H1 (cell line): ENCODE results near the gene SPAG8. TPM values are rescaled to one million over a fixed set of nuclear protein-coding genes. Genes with fewer than 3 reads are reported as not detected.

Source experiments
- BACH1 ChIP-seq: IDR thresholded peaks from 2 replicates; pipeline ENCODE4 v1.6.1; 2012; ENCODE audit warnings: low read length, improper control_type of control experiment
- CHD1 ChIP-seq: IDR thresholded peaks from 2 replicates; pipeline ENCODE4 v1.6.1; 2012; ENCODE audit warnings: low read depth, low read length, improper control_type of control experiment
- GABPA ChIP-seq: IDR thresholded peaks from 2 replicates; pipeline ENCODE4 v1.6.1; 2011; ENCODE audit warnings: mild to moderate bottlenecking, low read length, moderate library complexity, borderline replicate concordance; ENCODE audit not compliant: insufficient read depth
- JUN ChIP-seq: IDR thresholded peaks from 2 replicates; pipeline ENCODE4 v1.6.1; 2011; ENCODE audit warnings: low read depth, mild to moderate bottlenecking, improper control_type of control experiment, low read length
- SUZ12 ChIP-seq: fragments of 200-600 bp; sonication (generic); IDR thresholded peaks from 2 replicates; pipeline ENCODE4 v1.6.1; 2012; ENCODE audit warnings: mild to moderate bottlenecking, inconsistent platforms, low read length, moderate library complexity, mixed read lengths
- TBP ChIP-seq: IDR thresholded peaks from 2 replicates; pipeline ENCODE4 v1.6.1; 2011; ENCODE audit warnings: low read depth, low read length, improper control_type of control experiment
- polyA plus RNA-seq, 7 experiments: library from polyadenylated mRNA; depleted of rRNA in 3 of 7; stranded (reverse) in 5 of 7; unstranded in 2 of 7; fragments of >200 nt in 5 of 7; fragments of 200-250 nt in 2 of 7; gene quantifications; 1 replicate in 5 of 7; 2 replicates in 1 of 7; 4 replicates in 1 of 7; pipeline versions ENCODE4 v1.2.1 to v1.2.3, GENCODE V29; 2011 to 2013; ENCODE audit warnings: missing spikeins in 2 of 7, mixed read lengths in 2 of 7
- total RNA-seq: library from RNA; stranded (reverse); fragmentation: NEBNext Ultra II Directional; extraction: Animal tissue kit (Norgen Biotek cat#: 25700); gene quantifications from 2 replicates; pipeline ENCODE4 v1.2.1, GENCODE V29; 2021
- TF ChIP-seq, protein P1 (sequence below): fragments of 300-600 bp; sonication (generic); IDR thresholded peaks from 2 replicates; pipeline ENCODE4 v1.7.1; 2012; ENCODE audit warnings: low read length, moderate library complexity, mild to moderate bottlenecking, inconsistent platforms; ENCODE audit not compliant: insufficient replicate concordance
- TF ChIP-seq, protein P2 (sequence below): IDR thresholded peaks from 2 replicates; pipeline ENCODE4 v1.6.1; 2011; ENCODE audit warnings: low read length, improper control_type of control experiment

SPAG8 gene
- total and polyA plus RNA-seq, 2 of the 8 experiments (the other 6 are each of a cell fraction or from before 2014, with no cell fraction given): 0.37 to 0.44 TPM

DNA sequence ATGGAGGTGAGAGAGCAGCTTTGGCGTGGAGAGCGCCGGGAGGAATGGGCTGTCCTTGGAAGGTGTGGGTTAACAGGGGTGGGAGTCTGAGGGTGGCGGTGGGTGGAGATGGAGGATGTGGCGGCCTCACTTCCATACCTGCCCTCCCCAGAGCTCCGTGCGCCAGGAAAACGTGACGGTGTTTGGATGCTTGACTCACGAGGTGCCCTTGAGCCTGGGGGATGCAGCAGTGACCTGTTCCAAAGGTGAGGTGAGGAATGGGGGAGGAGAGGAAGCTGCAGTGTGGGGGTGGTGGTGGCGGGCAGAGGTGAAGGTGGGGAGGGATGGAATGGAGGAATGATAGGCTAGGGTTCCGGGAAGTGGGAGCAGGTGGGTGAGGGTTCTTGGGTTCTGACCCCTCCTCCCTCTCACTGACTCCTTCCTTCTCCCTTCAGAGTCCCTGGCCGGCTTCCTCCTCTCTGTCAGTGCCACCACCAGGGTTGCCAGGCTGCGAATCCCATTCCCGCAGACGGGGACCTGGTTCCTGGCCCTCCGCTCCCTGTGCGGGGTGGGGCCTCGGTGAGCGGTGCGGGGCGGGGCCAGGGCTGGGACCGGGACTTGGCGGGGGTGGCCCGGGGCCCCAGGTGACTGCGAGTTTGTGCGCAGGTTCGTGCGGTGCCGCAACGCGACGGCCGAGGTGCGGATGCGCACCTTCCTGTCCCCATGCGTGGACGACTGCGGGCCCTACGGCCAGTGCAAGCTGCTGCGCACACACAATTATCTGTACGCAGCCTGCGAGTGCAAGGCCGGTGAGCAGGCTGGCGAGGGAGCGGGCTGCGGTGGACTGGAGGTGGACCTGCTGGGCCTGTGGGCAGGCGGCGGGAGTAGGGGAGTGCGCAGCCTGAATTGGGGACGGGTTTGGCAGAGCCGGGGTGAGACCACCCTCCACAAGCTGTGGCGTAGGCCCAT is 34.0 kb upstream of the SPAG8 start (continued):
- TF ChIP-seq, protein P1, sequence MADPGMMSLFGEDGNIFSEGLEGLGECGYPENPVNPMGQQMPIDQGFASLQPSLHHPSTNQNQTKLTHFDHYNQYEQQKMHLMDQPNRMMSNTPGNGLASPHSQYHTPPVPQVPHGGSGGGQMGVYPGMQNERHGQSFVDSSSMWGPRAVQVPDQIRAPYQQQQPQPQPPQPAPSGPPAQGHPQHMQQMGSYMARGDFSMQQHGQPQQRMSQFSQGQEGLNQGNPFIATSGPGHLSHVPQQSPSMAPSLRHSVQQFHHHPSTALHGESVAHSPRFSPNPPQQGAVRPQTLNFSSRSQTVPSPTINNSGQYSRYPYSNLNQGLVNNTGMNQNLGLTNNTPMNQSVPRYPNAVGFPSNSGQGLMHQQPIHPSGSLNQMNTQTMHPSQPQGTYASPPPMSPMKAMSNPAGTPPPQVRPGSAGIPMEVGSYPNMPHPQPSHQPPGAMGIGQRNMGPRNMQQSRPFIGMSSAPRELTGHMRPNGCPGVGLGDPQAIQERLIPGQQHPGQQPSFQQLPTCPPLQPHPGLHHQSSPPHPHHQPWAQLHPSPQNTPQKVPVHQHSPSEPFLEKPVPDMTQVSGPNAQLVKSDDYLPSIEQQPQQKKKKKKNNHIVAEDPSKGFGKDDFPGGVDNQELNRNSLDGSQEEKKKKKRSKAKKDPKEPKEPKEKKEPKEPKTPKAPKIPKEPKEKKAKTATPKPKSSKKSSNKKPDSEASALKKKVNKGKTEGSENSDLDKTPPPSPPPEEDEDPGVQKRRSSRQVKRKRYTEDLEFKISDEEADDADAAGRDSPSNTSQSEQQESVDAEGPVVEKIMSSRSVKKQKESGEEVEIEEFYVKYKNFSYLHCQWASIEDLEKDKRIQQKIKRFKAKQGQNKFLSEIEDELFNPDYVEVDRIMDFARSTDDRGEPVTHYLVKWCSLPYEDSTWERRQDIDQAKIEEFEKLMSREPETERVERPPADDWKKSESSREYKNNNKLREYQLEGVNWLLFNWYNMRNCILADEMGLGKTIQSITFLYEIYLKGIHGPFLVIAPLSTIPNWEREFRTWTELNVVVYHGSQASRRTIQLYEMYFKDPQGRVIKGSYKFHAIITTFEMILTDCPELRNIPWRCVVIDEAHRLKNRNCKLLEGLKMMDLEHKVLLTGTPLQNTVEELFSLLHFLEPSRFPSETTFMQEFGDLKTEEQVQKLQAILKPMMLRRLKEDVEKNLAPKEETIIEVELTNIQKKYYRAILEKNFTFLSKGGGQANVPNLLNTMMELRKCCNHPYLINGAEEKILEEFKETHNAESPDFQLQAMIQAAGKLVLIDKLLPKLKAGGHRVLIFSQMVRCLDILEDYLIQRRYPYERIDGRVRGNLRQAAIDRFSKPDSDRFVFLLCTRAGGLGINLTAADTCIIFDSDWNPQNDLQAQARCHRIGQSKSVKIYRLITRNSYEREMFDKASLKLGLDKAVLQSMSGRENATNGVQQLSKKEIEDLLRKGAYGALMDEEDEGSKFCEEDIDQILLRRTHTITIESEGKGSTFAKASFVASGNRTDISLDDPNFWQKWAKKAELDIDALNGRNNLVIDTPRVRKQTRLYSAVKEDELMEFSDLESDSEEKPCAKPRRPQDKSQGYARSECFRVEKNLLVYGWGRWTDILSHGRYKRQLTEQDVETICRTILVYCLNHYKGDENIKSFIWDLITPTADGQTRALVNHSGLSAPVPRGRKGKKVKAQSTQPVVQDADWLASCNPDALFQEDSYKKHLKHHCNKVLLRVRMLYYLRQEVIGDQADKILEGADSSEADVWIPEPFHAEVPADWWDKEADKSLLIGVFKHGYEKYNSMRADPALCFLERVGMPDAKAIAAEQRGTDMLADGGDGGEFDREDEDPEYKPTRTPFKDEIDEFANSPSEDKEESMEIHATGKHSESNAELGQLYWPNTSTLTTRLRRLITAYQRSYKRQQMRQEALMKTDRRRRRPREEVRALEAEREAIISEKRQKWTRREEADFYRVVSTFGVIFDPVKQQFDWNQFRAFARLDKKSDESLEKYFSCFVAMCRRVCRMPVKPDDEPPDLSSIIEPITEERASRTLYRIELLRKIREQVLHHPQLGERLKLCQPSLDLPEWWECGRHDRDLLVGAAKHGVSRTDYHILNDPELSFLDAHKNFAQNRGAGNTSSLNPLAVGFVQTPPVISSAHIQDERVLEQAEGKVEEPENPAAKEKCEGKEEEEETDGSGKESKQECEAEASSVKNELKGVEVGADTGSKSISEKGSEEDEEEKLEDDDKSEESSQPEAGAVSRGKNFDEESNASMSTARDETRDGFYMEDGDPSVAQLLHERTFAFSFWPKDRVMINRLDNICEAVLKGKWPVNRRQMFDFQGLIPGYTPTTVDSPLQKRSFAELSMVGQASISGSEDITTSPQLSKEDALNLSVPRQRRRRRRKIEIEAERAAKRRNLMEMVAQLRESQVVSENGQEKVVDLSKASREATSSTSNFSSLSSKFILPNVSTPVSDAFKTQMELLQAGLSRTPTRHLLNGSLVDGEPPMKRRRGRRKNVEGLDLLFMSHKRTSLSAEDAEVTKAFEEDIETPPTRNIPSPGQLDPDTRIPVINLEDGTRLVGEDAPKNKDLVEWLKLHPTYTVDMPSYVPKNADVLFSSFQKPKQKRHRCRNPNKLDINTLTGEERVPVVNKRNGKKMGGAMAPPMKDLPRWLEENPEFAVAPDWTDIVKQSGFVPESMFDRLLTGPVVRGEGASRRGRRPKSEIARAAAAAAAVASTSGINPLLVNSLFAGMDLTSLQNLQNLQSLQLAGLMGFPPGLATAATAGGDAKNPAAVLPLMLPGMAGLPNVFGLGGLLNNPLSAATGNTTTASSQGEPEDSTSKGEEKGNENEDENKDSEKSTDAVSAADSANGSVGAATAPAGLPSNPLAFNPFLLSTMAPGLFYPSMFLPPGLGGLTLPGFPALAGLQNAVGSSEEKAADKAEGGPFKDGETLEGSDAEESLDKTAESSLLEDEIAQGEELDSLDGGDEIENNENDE: no peak
- TF ChIP-seq BACH1 (no peak), CHD1 (no peak), GABPA (no peak), JUN (no peak), SUZ12 (no peak; the same call in 1 of the 2 replicates), TBP (peak; percentile 56; the same call in 1 of the 2 replicates)
- TF ChIP-seq, protein P2, sequence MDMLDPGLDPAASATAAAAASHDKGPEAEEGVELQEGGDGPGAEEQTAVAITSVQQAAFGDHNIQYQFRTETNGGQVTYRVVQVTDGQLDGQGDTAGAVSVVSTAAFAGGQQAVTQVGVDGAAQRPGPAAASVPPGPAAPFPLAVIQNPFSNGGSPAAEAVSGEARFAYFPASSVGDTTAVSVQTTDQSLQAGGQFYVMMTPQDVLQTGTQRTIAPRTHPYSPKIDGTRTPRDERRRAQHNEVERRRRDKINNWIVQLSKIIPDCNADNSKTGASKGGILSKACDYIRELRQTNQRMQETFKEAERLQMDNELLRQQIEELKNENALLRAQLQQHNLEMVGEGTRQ: no peak
